Endothelial cell of hepatic sinusoid (primary cell): Measurements from ENCODE around the gene SAYSD1.

ENCODE experiments used
- in situ Hi-C: cut with HindIII; loops from 2 replicates; pipeline ENCODE4 v1.10.0; 2017; ENCODE audit warnings: low sequenced_read_pairs

The SAYSD1 gene

GRCh38 chr6:39111280-39111679 is 3.7 kb downstream of the SAYSD1 start:
- in situ Hi-C loops = loop anchor here (5.0 kb wide), 1 partner anchor 71 kb away; no protein-coding TSS in a partner anchor

- in situ Hi-C loops = no loop called here
Observed at GRCh38 chr6:39108041-39108839, 6.7 kb downstream of the SAYSD1 start.

- in situ Hi-C loops = no loop called here
Observed at GRCh38 chr6:39107641-39108040, 7.3 kb downstream of the SAYSD1 start.

- in situ Hi-C loops = no loop called here
Observed at GRCh38 chr6:39107034-39107433, 8.0 kb downstream of the SAYSD1 start.

- in situ Hi-C loops = no loop called here
Observed at GRCh38 chr6:39104528-39104927, 10.5 kb downstream of the SAYSD1 start.

- in situ Hi-C loops = no loop called here
Observed at GRCh38 chr6:39102821-39103136, 12.2 kb downstream of the SAYSD1 start.

GRCh38 chr6:39102071-39102820 is 12.7 kb downstream of the SAYSD1 start:
- in situ Hi-C loops = no loop called here

- in situ Hi-C loops = no loop called here
Observed at GRCh38 chr6:39100358-39100757, 14.6 kb downstream of the SAYSD1 start.

GRCh38 chr6:39095578-39095977 is 19.4 kb downstream of the SAYSD1 start:
- in situ Hi-C loops = no loop called here

- in situ Hi-C loops = no loop called here
Observed at GRCh38 chr6:39093149-39093708, 21.8 kb downstream of the SAYSD1 start.

GRCh38 chr6:39092124-39092523 is 22.9 kb downstream of the SAYSD1 start:
- in situ Hi-C loops = no loop called here

GRCh38 chr6:39091220-39091619 is 23.8 kb downstream of the SAYSD1 start:
- in situ Hi-C loops = no loop called here

- in situ Hi-C loops = no loop called here
Observed at GRCh38 chr6:39090036-39090435, 24.9 kb downstream of the SAYSD1 start.

- in situ Hi-C loops = no loop called here
Observed at GRCh38 chr6:39088331-39088730, 26.7 kb downstream of the SAYSD1 start.

- in situ Hi-C loops = no loop called here
Observed at GRCh38 chr6:39087197-39087596, 27.8 kb downstream of the SAYSD1 start.

- in situ Hi-C loops = no loop called here
Observed at GRCh38 chr6:39086711-39087110, 28.3 kb downstream of the SAYSD1 start.

GRCh38 chr6:39086294-39086693 is 28.7 kb downstream of the SAYSD1 start:
- in situ Hi-C loops = no loop called here

- in situ Hi-C loops = no loop called here
Observed at GRCh38 chr6:39085129-39085797, 29.7 kb downstream of the SAYSD1 start.

GRCh38 chr6:39084506-39084905 is 30.5 kb downstream of the SAYSD1 start:
- in situ Hi-C loops = no loop called here

GRCh38 chr6:39083231-39083634 is 31.8 kb downstream of the SAYSD1 start:
- in situ Hi-C loops = no loop called here

GRCh38 chr6:39082310-39082709 is 32.7 kb downstream of the SAYSD1 start:
- in situ Hi-C loops = no loop called here
